Panc1 (cell line): ENCODE measurements around the gene PRSS3. TPM values are rescaled to one million over a fixed set of nuclear protein-coding genes. Genes with fewer than 3 reads are reported as not detected.

Source experiments
- ATAC-seq: fragments of 200-7000 bp; cut with Tn5 transposase; 2 replicates; pipeline ENCODE4 v1.9.1; 2020; ENCODE audit warnings: mild to moderate bottlenecking, moderate library complexity
- BruUV-seq: library from RNA; stranded (reverse); fragments of 400-500 nt; replicated peaks from 2 replicates; lab custom pipeline; 2021; lab: Mats Ljungman, UMichigan
- CTCF ChIA-PET: fragments of 300-600 bp; sonication (Branson Sonifier 250); formaldehyde crosslinking; loops from one replicate; lab custom pipeline; 2022; ENCODE audit warnings: antibody characterized with exemption; lab: Charles Lee
- POLR2A ChIA-PET: fragments of 300-600 bp; sonication (Branson Sonifier 250); formaldehyde crosslinking; loops from one replicate; lab custom pipeline; 2022; ENCODE audit warnings: antibody characterized with exemption; lab: Charles Lee
- DNase-seq: peaks from one replicate; pipeline ENCODE4 v3.0.0-alpha.2; 2010; ENCODE audit warnings: low read depth, low spot score
- H3K27ac ChIP-seq: 2 replicates; pipeline ENCODE4 v1.5.1; 2011; ENCODE audit warnings: mild to moderate bottlenecking, low read length, inconsistent platforms
- H3K27me3 ChIP-seq: fragments of 200-500 bp; sonication (Bioruptor generic); 2 replicates; pipeline ENCODE4 v1.6.0; 2014; ENCODE audit warnings: low read length, inconsistent platforms; ENCODE audit not compliant: control insufficient read depth, insufficient read depth
- H3K36me3 ChIP-seq: fragments of 200-500 bp; sonication (Bioruptor generic); 2 replicates; pipeline ENCODE4 v1.5.1; 2014; ENCODE audit warnings: inconsistent platforms, mild to moderate bottlenecking, low read length, moderate library complexity; ENCODE audit not compliant: control insufficient read depth, insufficient read depth
- H3K4me1 ChIP-seq: 2 replicates; pipeline ENCODE4 v1.5.1; 2011; ENCODE audit warnings: inconsistent platforms, mild to moderate bottlenecking, low read length, moderate library complexity; ENCODE audit not compliant: control insufficient read depth, insufficient read depth
- H3K4me3 ChIP-seq, 2 experiments: 2 replicates each; pipeline ENCODE4 v1.5.1; 2011 to 2012; ENCODE audit warnings: low read depth in 2 of 2, low read length in 2 of 2, mild to moderate bottlenecking in 2 of 2, inconsistent platforms in 1 of 2, moderate library complexity in 1 of 2
- H3K9me3 ChIP-seq: fragments of 200-500 bp; sonication (Bioruptor generic); 2 replicates; pipeline ENCODE4 v1.5.1; 2014; ENCODE audit warnings: low read depth, mild to moderate bottlenecking, inconsistent platforms, low read length, moderate library complexity; ENCODE audit not compliant: control insufficient read depth, insufficient read depth
- POLR2AphosphoS5 ChIP-seq: IDR thresholded peaks from 2 replicates; pipeline ENCODE4 v1.6.1; 2012; ENCODE audit warnings: mild to moderate bottlenecking, low read depth, low read length, moderate library complexity
- SIN3A ChIP-seq: IDR thresholded peaks from 2 replicates; pipeline ENCODE4 v1.6.1; 2012; ENCODE audit warnings: low read depth, mild to moderate bottlenecking, low read length, moderate library complexity, borderline replicate concordance; ENCODE audit not compliant: insufficient read depth
- TCF7L2 ChIP-seq: IDR thresholded peaks from 2 replicates; pipeline ENCODE4 v1.6.1; 2011; ENCODE audit warnings: mild to moderate bottlenecking, low read depth, low read length, inconsistent platforms
- in situ Hi-C: cut with HindIII; loops from 2 replicates; pipeline ENCODE4 v1.10.0; 2016; ENCODE audit warnings: low sequenced_read_pairs, low pct_unique_long_range_greater_than_20kb
- intact Hi-C: fragments of 100-400 bp; cut with micrococcal nuclease; formaldehyde crosslinking; loops from one replicate; pipeline ENCODE4 v1.10.0; 2022; ENCODE audit not compliant: unreplicated experiment
- total RNA-seq: library from RNA; stranded (reverse); gene quantifications from one replicate; pipeline ENCODE4 v1.2.1, GENCODE V29; 2021; ENCODE audit not compliant: unreplicated experiment
- TF ChIP-seq, protein P1 (sequence below), 2 experiments: IDR thresholded peaks; 2 replicates each; pipeline ENCODE4 v1.6.1; 2011 to 2012; ENCODE audit warnings: low read depth in 2 of 2, control low read depth in 1 of 2, low read length in 1 of 2, mild to moderate bottlenecking in 1 of 2, moderate library complexity in 1 of 2; ENCODE audit not compliant: insufficient read depth in 1 of 2

PRSS3 gene
- total RNA-seq, 1 experiment from 2014 or later = 1.0 TPM

DNA sequence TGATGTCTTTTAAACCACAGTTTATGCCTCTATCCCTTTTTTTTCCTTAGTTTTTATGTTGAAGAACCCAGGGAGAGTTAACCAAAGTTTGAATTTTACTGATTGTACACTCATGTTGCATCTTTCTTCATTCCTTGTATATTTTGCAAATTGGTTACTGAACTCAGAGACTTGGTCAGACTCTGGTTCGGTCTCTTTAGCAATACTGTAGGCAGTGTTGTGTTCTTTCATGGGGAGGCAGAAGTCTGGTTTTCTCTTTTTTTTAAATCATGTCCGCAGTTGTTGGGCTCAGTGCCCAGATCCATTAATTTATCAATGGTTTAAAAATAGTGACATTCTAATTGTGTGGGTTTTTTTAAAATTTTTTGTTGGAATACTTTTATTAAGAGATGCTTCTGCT lies 45.0 kb downstream of the PRSS3 start:
- H3K36me3 ChIP-seq = no peaks in the 10 kb centered on the region
- TF ChIP-seq, protein P1, sequence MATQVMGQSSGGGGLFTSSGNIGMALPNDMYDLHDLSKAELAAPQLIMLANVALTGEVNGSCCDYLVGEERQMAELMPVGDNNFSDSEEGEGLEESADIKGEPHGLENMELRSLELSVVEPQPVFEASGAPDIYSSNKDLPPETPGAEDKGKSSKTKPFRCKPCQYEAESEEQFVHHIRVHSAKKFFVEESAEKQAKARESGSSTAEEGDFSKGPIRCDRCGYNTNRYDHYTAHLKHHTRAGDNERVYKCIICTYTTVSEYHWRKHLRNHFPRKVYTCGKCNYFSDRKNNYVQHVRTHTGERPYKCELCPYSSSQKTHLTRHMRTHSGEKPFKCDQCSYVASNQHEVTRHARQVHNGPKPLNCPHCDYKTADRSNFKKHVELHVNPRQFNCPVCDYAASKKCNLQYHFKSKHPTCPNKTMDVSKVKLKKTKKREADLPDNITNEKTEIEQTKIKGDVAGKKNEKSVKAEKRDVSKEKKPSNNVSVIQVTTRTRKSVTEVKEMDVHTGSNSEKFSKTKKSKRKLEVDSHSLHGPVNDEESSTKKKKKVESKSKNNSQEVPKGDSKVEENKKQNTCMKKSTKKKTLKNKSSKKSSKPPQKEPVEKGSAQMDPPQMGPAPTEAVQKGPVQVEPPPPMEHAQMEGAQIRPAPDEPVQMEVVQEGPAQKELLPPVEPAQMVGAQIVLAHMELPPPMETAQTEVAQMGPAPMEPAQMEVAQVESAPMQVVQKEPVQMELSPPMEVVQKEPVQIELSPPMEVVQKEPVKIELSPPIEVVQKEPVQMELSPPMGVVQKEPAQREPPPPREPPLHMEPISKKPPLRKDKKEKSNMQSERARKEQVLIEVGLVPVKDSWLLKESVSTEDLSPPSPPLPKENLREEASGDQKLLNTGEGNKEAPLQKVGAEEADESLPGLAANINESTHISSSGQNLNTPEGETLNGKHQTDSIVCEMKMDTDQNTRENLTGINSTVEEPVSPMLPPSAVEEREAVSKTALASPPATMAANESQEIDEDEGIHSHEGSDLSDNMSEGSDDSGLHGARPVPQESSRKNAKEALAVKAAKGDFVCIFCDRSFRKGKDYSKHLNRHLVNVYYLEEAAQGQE (IDR thresholded peaks at IDR 0.05; ENCODE audit: insufficient read depth in 1 of 2, low read depth in 2 of 2, low read length in 1 of 2) = no peak
- TF ChIP-seq TCF7L2 = no peak
- TF ChIP-seq SIN3A = no peak
- H3K4me3 ChIP-seq = no peak overlapping the region
- no TSS peak for BruUV-seq
- H3K27me3 ChIP-seq = no peaks in the 10 kb centered on the region
- H3K9me3 ChIP-seq = no peaks in the 10 kb centered on the region
- in situ Hi-C loops (no loop called here), intact Hi-C loops (no loop called here)
- CTCF ChIA-PET = no interaction called here
- no peak overlapping the region for H3K27ac ChIP-seq
- H3K4me1 ChIP-seq = no peaks in the 10 kb centered on the region
- ATAC-seq (no peak), DNase-seq (no peak)
- POLR2A ChIA-PET = interaction anchor here (0.6 to 0.7 kb wide), 2 partner anchors 18 to 477 kb away, joined by 5 read pairs; no protein-coding TSS in a partner anchor

DNA sequence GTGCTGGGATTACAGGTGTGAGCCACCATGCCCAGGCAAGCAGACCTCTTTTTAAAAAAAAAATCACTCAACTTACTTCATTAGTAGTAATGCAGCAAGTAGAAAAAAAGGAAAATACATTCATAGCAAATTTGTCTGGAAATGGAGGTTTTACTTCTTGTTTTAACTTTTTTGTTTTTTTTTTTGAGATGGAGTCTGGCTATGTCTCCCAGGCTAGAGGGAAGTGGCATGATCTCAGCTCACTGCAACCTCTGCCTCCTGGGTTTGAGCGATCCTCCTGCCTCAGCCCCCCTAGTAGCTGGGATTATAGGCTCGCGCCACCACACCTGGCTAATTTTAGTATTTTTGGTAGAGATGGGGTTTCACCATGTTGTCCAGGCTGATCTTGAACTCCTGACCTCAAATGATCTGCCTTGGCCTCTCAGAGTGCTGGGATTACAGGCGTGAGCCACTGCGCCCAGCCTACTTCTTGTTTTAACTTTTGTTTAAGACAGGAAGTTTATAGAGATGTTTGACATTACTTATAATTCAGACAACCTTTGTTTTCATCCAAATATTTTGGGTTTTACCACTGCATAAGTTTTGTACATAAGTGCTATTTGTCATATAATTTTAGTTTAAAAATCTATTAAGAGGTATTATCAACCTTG lies 48.1 kb downstream of the PRSS3 start:
- H3K9me3 ChIP-seq = no peaks in the 10 kb centered on the region
- H3K27ac ChIP-seq = no peak overlapping the region
- H3K27me3 ChIP-seq = no peaks in the 10 kb centered on the region
- in situ Hi-C loops (no loop called here), intact Hi-C loops (no loop called here)
- TF ChIP-seq, protein P1 (IDR thresholded peaks at IDR 0.05; ENCODE audit: insufficient read depth in 1 of 2, low read depth in 2 of 2, low read length in 1 of 2) = no peak
- no peak for TF ChIP-seq TCF7L2
- no peak for TF ChIP-seq POLR2AphosphoS5
- CTCF ChIA-PET = no interaction called here
- no peak overlapping the region for H3K4me3 ChIP-seq
- DNase-seq (no peak), ATAC-seq (no peak)
- no peaks in the 10 kb centered on the region for H3K36me3 ChIP-seq
- BruUV-seq = no TSS peak
- POLR2A ChIA-PET = no interaction called here
- H3K4me1 ChIP-seq = peaks cover 5% of the 10 kb centered on the region; the same call in 1 of the 2 replicates
